PC-9 (cell line): ENCODE results near the gene TGFB3. TPM values are rescaled to one million over a fixed set of nuclear protein-coding genes. Genes with fewer than 3 reads are reported as not detected.

Experiments used
- BruUV-seq: library from RNA; stranded (reverse); fragments of 400-500 nt; replicated peaks from 2 replicates; lab custom pipeline; 2021; lab: Mats Ljungman, UMichigan
- CTCF ChIA-PET: fragments of 300-600 bp; sonication (Branson Sonifier 250); formaldehyde crosslinking; loops from one replicate; lab custom pipeline; 2022; ENCODE audit warnings: antibody characterized with exemption; lab: Charles Lee
- POLR2A ChIA-PET: fragments of 300-600 bp; sonication (Branson Sonifier 250); formaldehyde crosslinking; loops from one replicate; lab custom pipeline; 2022; ENCODE audit warnings: antibody characterized with exemption; ENCODE audit not compliant: unreplicated experiment; lab: Charles Lee
- DNase-seq, 2 experiments: peaks; one replicate each; pipeline versions ENCODE4 v3.0.0 to v3.0.0-alpha.2; 2015 to 2022; ENCODE audit warnings: mixed read lengths in 1 of 2
- H2AFZ ChIP-seq: fragments of 200-600 bp; sonication (generic); 2 replicates; pipeline ENCODE4 v1.8.1; 2017; ENCODE audit warnings: antibody characterized with exemption
- H3F3A ChIP-seq: fragments of 200-600 bp; sonication (generic); 2 replicates; pipeline ENCODE4 v1.8.1; 2017; ENCODE audit warnings: antibody characterized with exemption, mild to moderate bottlenecking, low read depth; ENCODE audit not compliant: insufficient read depth
- H3K27ac ChIP-seq: fragments of 200-600 bp; sonication (generic); 2 replicates; pipeline ENCODE4 v1.6.1; 2016; ENCODE audit warnings: mixed run types
- H3K27me3 ChIP-seq: fragments of 200-600 bp; sonication (generic); 2 replicates; pipeline ENCODE4 v1.6.1; 2016; ENCODE audit warnings: low read depth, mixed run types; ENCODE audit not compliant: insufficient read depth
- H3K36me3 ChIP-seq: fragments of 200-600 bp; sonication (generic); 2 replicates; pipeline ENCODE4 v1.6.1; 2016; ENCODE audit warnings: low read depth, mixed run types
- H3K4me1 ChIP-seq: fragments of 200-600 bp; sonication (generic); replicated peaks from 2 replicates; pipeline ENCODE4 v1.6.1; 2016; ENCODE audit warnings: mixed run types; ENCODE audit not compliant: insufficient read depth
- H3K4me2 ChIP-seq: fragments of 200-600 bp; sonication (generic); 2 replicates; pipeline ENCODE4 v1.6.1; 2017; ENCODE audit warnings: mixed run types
- H3K4me3 ChIP-seq: fragments of 200-600 bp; sonication (generic); 2 replicates; pipeline ENCODE4 v1.6.1; 2016; ENCODE audit warnings: mixed run types
- H3K79me2 ChIP-seq: fragments of 200-600 bp; sonication (generic); 2 replicates; pipeline ENCODE4 v1.6.1; 2017; ENCODE audit warnings: low read depth, mixed run types
- H3K9me2 ChIP-seq: fragments of 200-600 bp; sonication (generic); 2 replicates; pipeline ENCODE4 v1.8.1; 2017; ENCODE audit warnings: mild to moderate bottlenecking; ENCODE audit not compliant: insufficient read depth
- H3K9me3 ChIP-seq: fragments of 200-600 bp; sonication (generic); 2 replicates; pipeline ENCODE4 v1.8.1; 2016; ENCODE audit warnings: low read depth; ENCODE audit not compliant: insufficient read depth
- H4K20me1 ChIP-seq: fragments of 200-600 bp; sonication (generic); 2 replicates; pipeline ENCODE4 v1.8.1; 2017; ENCODE audit not compliant: insufficient read depth
- CTCF ChIP-seq: fragments of 200-600 bp; sonication (generic); conservative IDR thresholded peaks from 2 replicates; pipeline ENCODE4 v1.6.1; 2017; ENCODE audit warnings: mixed run types, antibody characterized with exemption, mild to moderate bottlenecking, moderate library complexity
- EZH2 ChIP-seq: fragments of 200-600 bp; sonication (generic); IDR thresholded peaks from 2 replicates; pipeline ENCODE4 v1.8.0; 2017; ENCODE audit warnings: antibody characterized with exemption, low read depth
- intact Hi-C: fragments of 100-400 bp; cut with micrococcal nuclease; formaldehyde crosslinking; loops from one replicate; pipeline ENCODE4 v1.10.0; 2022; ENCODE audit not compliant: unreplicated experiment
- total RNA-seq: library from RNA; stranded (reverse); gene quantifications from 2 replicates; pipeline ENCODE4 v1.2.3, GENCODE V29; 2021

TGFB3 gene
- total RNA-seq, 1 experiment from 2014 or later = 2.8 TPM

GRCh38 chr14:75917946-75918335 lies 63.9 kb downstream of the TGFB3 start:
- BruUV-seq = no TSS peak
- Histone ChIP-seq H3K9me2 (no peaks in the 10 kb centered on the region), H3K4me3 (no peak overlapping the region), H3F3A (peaks cover 12% of the 10 kb centered on the region; the same call in 1 of the 2 replicates), H3K36me3 (no peaks in the 10 kb centered on the region), H3K9me3 (no peaks in the 10 kb centered on the region), H2AFZ (no peak overlapping the region), H3K27me3 (no peaks in the 10 kb centered on the region), H3K4me1 (peaks cover 8% of the 10 kb centered on the region; the same call in 1 of the 2 replicates), H3K27ac (no peak overlapping the region), H3K4me2 (no peak overlapping the region), H3K79me2 (no peaks in the 10 kb centered on the region), H4K20me1 (no peaks in the 10 kb centered on the region)
- no peak for DNase-seq
- intact Hi-C loops = loop anchor here (5.0 kb wide), 1 partner anchor 206 kb away; no protein-coding TSS in a partner anchor
- TF ChIP-seq CTCF (no peak), EZH2 (no peak)
- ChIA-PET CTCF (interaction anchor here (0.9 kb wide), 1 partner anchor 24 kb away, joined by 3 read pairs; no protein-coding TSS in a partner anchor), POLR2A (interaction anchor here (0.6 to 0.8 kb wide), 4 partner anchors 21 to 1104 kb away, joined by 3 to 4 read pairs (median 4); no protein-coding TSS in a partner anchor)

- no peaks in the 10 kb centered on the region for H3K27me3 ChIP-seq
- no peaks in the 10 kb centered on the region for H3K9me2 ChIP-seq
- no peak overlapping the region for H3K4me3 ChIP-seq
- CTCF ChIA-PET = interaction anchor here (0.9 kb wide), 1 partner anchor 24 kb away, joined by 3 read pairs; no protein-coding TSS in a partner anchor
- H3K4me1 ChIP-seq = peaks cover 8% of the 10 kb centered on the region; the same call in 1 of the 2 replicates
- no peak for DNase-seq
- H3F3A ChIP-seq = peaks cover 12% of the 10 kb centered on the region; the same call in 1 of the 2 replicates
- BruUV-seq = no TSS peak
- no peak for TF ChIP-seq EZH2
- TF ChIP-seq CTCF = no peak
- no peaks in the 10 kb centered on the region for H3K79me2 ChIP-seq
- intact Hi-C loops = loop anchor here (5.0 kb wide), 1 partner anchor 205 kb away; no protein-coding TSS in a partner anchor
- no peaks in the 10 kb centered on the region for H3K36me3 ChIP-seq
- H3K9me3 ChIP-seq = no peaks in the 10 kb centered on the region
- no peak overlapping the region for H3K27ac ChIP-seq
- POLR2A ChIA-PET = interaction anchor here (0.6 to 0.8 kb wide), 2 partner anchors 20 to 1103 kb away, joined by 3 read pairs; no protein-coding TSS in a partner anchor
- H3K4me2 ChIP-seq = no peak overlapping the region
- H2AFZ ChIP-seq = no peak overlapping the region
- no peaks in the 10 kb centered on the region for H4K20me1 ChIP-seq
These were observed 64.4 kb downstream of the TGFB3 start for GRCh38 chr14:75917322-75917945.

- Histone ChIP-seq H3K4me2 (no peak overlapping the region), H3K9me2 (no peaks in the 10 kb centered on the region), H2AFZ (no peak overlapping the region), H3K4me3 (no peak overlapping the region), H3K79me2 (no peaks in the 10 kb centered on the region), H4K20me1 (no peaks in the 10 kb centered on the region), H3K9me3 (no peaks in the 10 kb centered on the region), H3F3A (peaks cover 12% of the 10 kb centered on the region; the same call in 1 of the 2 replicates), H3K27ac (no peak overlapping the region), H3K27me3 (no peaks in the 10 kb centered on the region), H3K36me3 (no peaks in the 10 kb centered on the region), H3K4me1 (peaks cover 8% of the 10 kb centered on the region; the same call in 1 of the 2 replicates)
- intact Hi-C loops = loop anchor here (5.0 kb wide), 1 partner anchor 203 kb away; no protein-coding TSS in a partner anchor
- TF ChIP-seq CTCF (no peak), EZH2 (no peak)
- ChIA-PET POLR2A (interaction anchor here (0.6 kb wide), 1 partner anchor 10 kb away, joined by 7 read pairs; no protein-coding TSS in a partner anchor), CTCF (interaction anchor here (0.7 kb wide), 1 partner anchor 10 kb away, joined by 3 read pairs; no protein-coding TSS in a partner anchor)
- BruUV-seq = no TSS peak
- peak in 1 of 2 experiments; percentile 67 for DNase-seq
These were observed 66.8 kb downstream of the TGFB3 start for GRCh38 chr14:75915045-75915444.
